Stimulated activated CD4-positive, alpha-beta T cell treated with anti-CD3 and anti-CD28 coated beads, Interleukin-1b, Interleukin-23, amount 100 ng/mL, for 4 hours (primary cell): ENCODE measurements around the gene SMIM32.
A peak's percentile ranks its signal among the peaks of the same experiment; 100 is the strongest.

Experiments
- DNase-seq, 2 donors: peaks; one replicate each; pipeline ENCODE4 v3.0.0-alpha.2; 2020; ENCODE audit warnings: low read depth in 2 of 2

Gene SMIM32

GRCh38 chr5:136192526-136193321, at the start of gene SMIM32:
SMIM32 (minus strand) TSS chr5:136193162; CDS start chr5:136192524, 638 bp downstream.
- DNase-seq: no peak

- DNase-seq: no peak
Measured at GRCh38 chr5:136242611-136243010, 49.6 kb upstream of the SMIM32 start.

- no peak for DNase-seq
Measured at GRCh38 chr5:136242136-136242535, 49.2 kb upstream of the SMIM32 start.

- no peak for DNase-seq
Measured at GRCh38 chr5:136240894-136241293, 47.9 kb upstream of the SMIM32 start.

- no peak for DNase-seq
Measured at GRCh38 chr5:136236479-136237083, 43.6 kb upstream of the SMIM32 start.

GRCh38 chr5:136235321-136235720, 42.4 kb upstream of the SMIM32 start:
- no peak for DNase-seq

GRCh38 chr5:136232316-136232715, 39.4 kb upstream of the SMIM32 start:
- no peak for DNase-seq

- DNase-seq: no peak
Measured at GRCh38 chr5:136230176-136230575, 37.2 kb upstream of the SMIM32 start.

GRCh38 chr5:136228136-136228757, 35.3 kb upstream of the SMIM32 start:
- DNase-seq: no peak

- DNase-seq: no peak
Measured at GRCh38 chr5:136226401-136226800, 33.4 kb upstream of the SMIM32 start.

GRCh38 chr5:136225796-136226195, 32.8 kb upstream of the SMIM32 start:
- no peak for DNase-seq

GRCh38 chr5:136222580-136223235, 29.7 kb upstream of the SMIM32 start:
- DNase-seq: no peak

GRCh38 chr5:136221340-136221739, 28.4 kb upstream of the SMIM32 start:
- DNase-seq: no peak

GRCh38 chr5:136216230-136216629, 23.3 kb upstream of the SMIM32 start:
- DNase-seq: no peak

GRCh38 chr5:136215812-136216211, 22.9 kb upstream of the SMIM32 start:
- no peak for DNase-seq

- DNase-seq: no peak
Measured at GRCh38 chr5:136213919-136214493, 21.0 kb upstream of the SMIM32 start.

- peak; percentile 23 to 34 for DNase-seq
Measured at GRCh38 chr5:136212252-136212721, 19.3 kb upstream of the SMIM32 start.

GRCh38 chr5:136211282-136212040, 18.5 kb upstream of the SMIM32 start:
- no peak for DNase-seq

GRCh38 chr5:136210259-136210658, 17.3 kb upstream of the SMIM32 start:
- no peak for DNase-seq

GRCh38 chr5:136209346-136209910, 16.5 kb upstream of the SMIM32 start:
- no peak for DNase-seq

GRCh38 chr5:136208916-136209315, 16.0 kb upstream of the SMIM32 start:
- no peak for DNase-seq
